Measurements from ENCODE around the gene MGRN1.

MGRN1 gene

DNA sequence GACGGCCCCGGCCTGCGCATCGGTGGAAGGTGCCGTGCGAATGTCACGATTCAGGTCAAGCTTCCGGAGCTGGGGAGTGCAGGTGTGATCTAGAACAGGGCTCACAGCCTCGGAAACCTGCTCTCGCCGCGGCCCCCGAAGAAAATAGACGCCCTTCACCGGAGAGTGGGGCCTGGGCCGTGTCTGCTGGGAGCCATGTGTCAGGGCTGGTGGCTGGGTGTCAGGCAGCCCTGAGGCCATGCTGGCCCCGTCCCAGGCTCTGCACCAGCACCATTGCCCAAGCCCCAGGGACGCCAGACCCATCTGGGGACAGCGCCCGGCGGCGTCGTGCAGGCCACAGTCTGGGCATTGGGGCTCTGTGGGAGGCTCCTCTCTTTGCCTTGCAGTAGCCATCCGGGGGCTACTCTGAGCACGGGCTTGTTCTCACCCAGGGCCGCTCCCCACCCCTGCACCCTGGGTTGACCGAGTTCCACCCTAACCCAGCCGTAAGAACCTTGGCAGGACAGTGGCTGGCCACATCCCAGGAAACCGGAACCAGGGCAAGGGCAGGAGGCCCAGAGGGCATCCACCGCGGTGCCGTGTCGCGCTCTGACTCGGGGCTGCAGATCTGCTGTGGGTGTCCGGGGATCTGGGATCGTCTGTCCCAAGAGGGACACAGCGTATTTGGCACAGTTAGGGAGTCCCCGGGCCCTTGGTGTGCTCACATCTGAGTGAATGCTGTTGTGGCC is 63.5 kb downstream of the MGRN1 start:
- TF ChIP-seq, protein P1, sequence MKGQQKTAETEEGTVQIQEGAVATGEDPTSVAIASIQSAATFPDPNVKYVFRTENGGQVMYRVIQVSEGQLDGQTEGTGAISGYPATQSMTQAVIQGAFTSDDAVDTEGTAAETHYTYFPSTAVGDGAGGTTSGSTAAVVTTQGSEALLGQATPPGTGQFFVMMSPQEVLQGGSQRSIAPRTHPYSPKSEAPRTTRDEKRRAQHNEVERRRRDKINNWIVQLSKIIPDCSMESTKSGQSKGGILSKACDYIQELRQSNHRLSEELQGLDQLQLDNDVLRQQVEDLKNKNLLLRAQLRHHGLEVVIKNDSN (IDR thresholded peaks at IDR 0.05) = no peak
- TF ChIP-seq YY1 (IDR thresholded peaks at IDR 0.05; ENCODE audit: low read depth) = no peak
- no peak for TF ChIP-seq RAD21 (IDR thresholded peaks at IDR 0.05; ENCODE audit: low read depth)
- TF ChIP-seq, protein P2, sequence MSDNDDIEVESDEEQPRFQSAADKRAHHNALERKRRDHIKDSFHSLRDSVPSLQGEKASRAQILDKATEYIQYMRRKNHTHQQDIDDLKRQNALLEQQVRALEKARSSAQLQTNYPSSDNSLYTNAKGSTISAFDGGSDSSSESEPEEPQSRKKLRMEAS (IDR thresholded peaks at IDR 0.05) = no peak
- TF ChIP-seq TEAD4 (IDR thresholded peaks at IDR 0.05) = no peak
- TF ChIP-seq NFIC (IDR thresholded peaks at IDR 0.05) = no peak
- TF ChIP-seq TAF1 (IDR thresholded peaks at IDR 0.05; ENCODE audit: low read depth) = no peak
- TF ChIP-seq EP300 (IDR thresholded peaks at IDR 0.05; ENCODE audit: borderline replicate concordance) = no peak
- no peak for TF ChIP-seq TCF12 (IDR thresholded peaks at IDR 0.05; ENCODE audit: low read depth)
- no peak for TF ChIP-seq CREB1 (IDR thresholded peaks at IDR 0.05; ENCODE audit: low read depth)
- TF ChIP-seq CEBPB (IDR thresholded peaks at IDR 0.05) = no peak
- TF ChIP-seq, protein P3, sequence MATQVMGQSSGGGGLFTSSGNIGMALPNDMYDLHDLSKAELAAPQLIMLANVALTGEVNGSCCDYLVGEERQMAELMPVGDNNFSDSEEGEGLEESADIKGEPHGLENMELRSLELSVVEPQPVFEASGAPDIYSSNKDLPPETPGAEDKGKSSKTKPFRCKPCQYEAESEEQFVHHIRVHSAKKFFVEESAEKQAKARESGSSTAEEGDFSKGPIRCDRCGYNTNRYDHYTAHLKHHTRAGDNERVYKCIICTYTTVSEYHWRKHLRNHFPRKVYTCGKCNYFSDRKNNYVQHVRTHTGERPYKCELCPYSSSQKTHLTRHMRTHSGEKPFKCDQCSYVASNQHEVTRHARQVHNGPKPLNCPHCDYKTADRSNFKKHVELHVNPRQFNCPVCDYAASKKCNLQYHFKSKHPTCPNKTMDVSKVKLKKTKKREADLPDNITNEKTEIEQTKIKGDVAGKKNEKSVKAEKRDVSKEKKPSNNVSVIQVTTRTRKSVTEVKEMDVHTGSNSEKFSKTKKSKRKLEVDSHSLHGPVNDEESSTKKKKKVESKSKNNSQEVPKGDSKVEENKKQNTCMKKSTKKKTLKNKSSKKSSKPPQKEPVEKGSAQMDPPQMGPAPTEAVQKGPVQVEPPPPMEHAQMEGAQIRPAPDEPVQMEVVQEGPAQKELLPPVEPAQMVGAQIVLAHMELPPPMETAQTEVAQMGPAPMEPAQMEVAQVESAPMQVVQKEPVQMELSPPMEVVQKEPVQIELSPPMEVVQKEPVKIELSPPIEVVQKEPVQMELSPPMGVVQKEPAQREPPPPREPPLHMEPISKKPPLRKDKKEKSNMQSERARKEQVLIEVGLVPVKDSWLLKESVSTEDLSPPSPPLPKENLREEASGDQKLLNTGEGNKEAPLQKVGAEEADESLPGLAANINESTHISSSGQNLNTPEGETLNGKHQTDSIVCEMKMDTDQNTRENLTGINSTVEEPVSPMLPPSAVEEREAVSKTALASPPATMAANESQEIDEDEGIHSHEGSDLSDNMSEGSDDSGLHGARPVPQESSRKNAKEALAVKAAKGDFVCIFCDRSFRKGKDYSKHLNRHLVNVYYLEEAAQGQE (IDR thresholded peaks at IDR 0.05; ENCODE audit: low read depth) = no peak
- no peak for TF ChIP-seq EGR1 (IDR thresholded peaks at IDR 0.05)
- TF ChIP-seq FOXM1 (IDR thresholded peaks at IDR 0.05; ENCODE audit: borderline replicate concordance, low read depth) = no peak
- no peak for TF ChIP-seq ZBTB7A (IDR thresholded peaks at IDR 0.05; ENCODE audit: low read depth)

DNA sequence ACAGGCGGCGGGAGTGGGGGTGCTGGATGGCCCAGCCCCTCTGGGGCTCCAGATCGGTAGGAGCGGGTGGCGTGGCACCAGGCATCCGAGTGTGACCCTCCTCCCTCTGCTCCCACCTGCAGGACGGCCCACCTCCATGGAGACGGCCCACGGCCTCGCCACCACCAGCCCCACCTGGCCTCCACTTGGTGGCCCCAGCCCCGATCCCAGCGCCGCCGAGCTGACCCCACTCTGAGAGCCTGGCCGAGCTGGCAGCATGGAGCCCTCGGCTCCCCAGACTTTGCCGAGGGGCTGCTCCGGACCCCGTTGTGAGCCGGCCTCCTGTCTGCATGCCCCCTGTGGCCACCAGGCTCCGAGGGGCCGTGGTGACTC is 64.0 kb downstream of the MGRN1 start:
- TF ChIP-seq TCF12 (IDR thresholded peaks at IDR 0.05; ENCODE audit: low read depth) (no peak), CREB1 (IDR thresholded peaks at IDR 0.05; ENCODE audit: low read depth) (no peak), EP300 (IDR thresholded peaks at IDR 0.05; ENCODE audit: borderline replicate concordance) (no peak), EGR1 (IDR thresholded peaks at IDR 0.05) (no peak), RAD21 (IDR thresholded peaks at IDR 0.05; ENCODE audit: low read depth) (no peak), NFIC (IDR thresholded peaks at IDR 0.05) (no peak), TAF1 (IDR thresholded peaks at IDR 0.05; ENCODE audit: low read depth) (no peak), YY1 (IDR thresholded peaks at IDR 0.05; ENCODE audit: low read depth) (no peak)
- TF ChIP-seq, protein P1 (IDR thresholded peaks at IDR 0.05) = no peak

DNA sequence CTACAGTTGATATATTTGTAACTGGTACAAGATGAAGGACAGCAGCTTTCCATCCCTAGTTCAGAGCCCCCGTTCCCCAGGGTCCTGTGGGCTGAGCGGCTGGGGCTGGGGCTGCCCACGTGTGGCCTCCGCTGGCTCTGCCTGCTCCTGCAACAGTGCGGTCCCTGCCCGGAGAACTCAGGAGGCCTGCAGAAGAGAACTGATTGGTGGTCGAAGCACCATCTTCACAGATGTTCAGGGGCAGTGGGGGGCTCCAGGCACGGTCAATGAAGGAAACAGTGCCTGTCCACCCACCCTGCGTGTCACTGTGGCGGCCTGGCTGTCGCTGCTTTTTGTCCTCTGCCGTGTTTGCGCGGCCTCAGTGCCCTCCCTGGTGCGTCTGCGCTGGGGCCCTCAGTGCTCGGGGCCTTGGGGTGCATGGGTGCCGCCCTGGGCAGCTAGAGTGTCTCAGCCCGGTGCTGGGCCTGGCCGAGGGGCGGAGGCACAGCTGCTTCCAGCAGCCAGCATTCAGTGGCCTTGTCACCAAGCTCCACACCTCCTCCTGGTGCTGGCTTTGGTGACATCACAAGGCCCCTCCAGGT is 64.6 kb downstream of the MGRN1 start:
- TF ChIP-seq CEBPB (IDR thresholded peaks at IDR 0.05) (no peak), TCF12 (IDR thresholded peaks at IDR 0.05; ENCODE audit: low read depth) (no peak), TEAD4 (IDR thresholded peaks at IDR 0.05) (no peak), EP300 (IDR thresholded peaks at IDR 0.05; ENCODE audit: borderline replicate concordance) (no peak), TAF1 (IDR thresholded peaks at IDR 0.05; ENCODE audit: low read depth) (no peak), ZBTB7A (IDR thresholded peaks at IDR 0.05; ENCODE audit: low read depth) (no peak), YY1 (IDR thresholded peaks at IDR 0.05; ENCODE audit: low read depth) (no peak), CREB1 (IDR thresholded peaks at IDR 0.05; ENCODE audit: low read depth) (no peak), FOXM1 (IDR thresholded peaks at IDR 0.05; ENCODE audit: borderline replicate concordance, low read depth) (no peak), NFIC (IDR thresholded peaks at IDR 0.05) (no peak)
- TF ChIP-seq, protein P3 (IDR thresholded peaks at IDR 0.05; ENCODE audit: low read depth) = no peak

DNA sequence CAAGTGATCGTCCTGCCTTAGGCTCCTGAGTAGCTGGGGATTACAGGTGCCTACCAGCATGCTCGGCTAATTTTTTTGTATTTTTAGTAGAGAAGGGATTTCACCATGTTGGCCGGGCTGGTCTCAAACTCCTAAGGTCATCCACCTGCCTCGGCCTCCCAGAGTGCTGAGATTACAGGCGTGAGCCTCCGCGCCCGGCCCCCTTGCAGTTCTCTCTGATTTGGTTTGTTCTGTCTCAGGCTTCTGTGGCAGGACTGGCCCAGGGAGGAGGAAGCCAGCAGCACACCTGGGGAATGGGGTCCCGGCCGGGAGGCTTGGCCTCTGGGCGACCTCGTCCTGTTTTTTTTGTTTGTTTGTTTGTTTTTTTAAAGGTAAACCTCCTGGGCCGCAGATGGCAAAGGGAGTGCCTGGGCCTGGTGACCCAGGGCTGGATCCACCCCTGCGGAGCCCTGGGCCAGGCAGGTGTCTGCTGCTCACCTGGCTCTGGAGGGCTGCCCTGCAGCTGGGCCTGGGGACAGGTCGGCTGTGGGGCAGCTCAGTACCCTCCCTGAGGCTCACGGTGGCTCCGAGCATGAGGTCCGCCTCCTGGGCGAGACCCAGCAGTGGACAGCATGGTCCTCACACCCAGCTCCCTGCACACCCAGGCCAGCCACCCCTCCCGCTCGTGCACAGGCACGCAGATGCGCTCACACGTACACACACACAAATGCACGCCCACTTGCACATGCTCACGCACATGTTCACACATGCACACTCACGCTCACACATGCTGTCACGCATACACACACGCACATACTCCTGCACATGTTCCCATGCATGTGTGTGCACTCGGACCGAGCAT is 65.5 kb downstream of the MGRN1 start:
- TF ChIP-seq, protein P3 (IDR thresholded peaks at IDR 0.05; ENCODE audit: low read depth) = no peak
- TF ChIP-seq TEAD4 (IDR thresholded peaks at IDR 0.05) (no peak), CREB1 (IDR thresholded peaks at IDR 0.05; ENCODE audit: low read depth) (no peak), ZBTB7A (IDR thresholded peaks at IDR 0.05; ENCODE audit: low read depth) (no peak), YY1 (IDR thresholded peaks at IDR 0.05; ENCODE audit: low read depth) (no peak), EGR1 (IDR thresholded peaks at IDR 0.05) (no peak), CEBPB (IDR thresholded peaks at IDR 0.05) (no peak), FOXM1 (IDR thresholded peaks at IDR 0.05; ENCODE audit: borderline replicate concordance, low read depth) (no peak), EP300 (IDR thresholded peaks at IDR 0.05; ENCODE audit: borderline replicate concordance) (no peak), TCF12 (IDR thresholded peaks at IDR 0.05; ENCODE audit: low read depth) (no peak), NFIC (IDR thresholded peaks at IDR 0.05) (no peak), RAD21 (IDR thresholded peaks at IDR 0.05; ENCODE audit: low read depth) (no peak), TAF1 (IDR thresholded peaks at IDR 0.05; ENCODE audit: low read depth) (no peak)
- TF ChIP-seq, protein P2 (IDR thresholded peaks at IDR 0.05) = no peak
- TF ChIP-seq, protein P1 (IDR thresholded peaks at IDR 0.05) = no peak

Data from Ishikawa (cell line).